Lower lobe of right lung (tissue), 2 donors: ENCODE measurements around the gene INPP5A. TPM values are rescaled to one million over a fixed set of nuclear protein-coding genes. Genes with fewer than 3 reads are reported as not detected.

Experiments used
- ATAC-seq, 2 donors: fragments of 200-7000 bp; cut with Tn5 transposase; one replicate each; pipeline ENCODE4 v1.9.1; 2020 to 2022; ENCODE audit warnings: mild to moderate bottlenecking in 2 of 2, moderate library complexity in 2 of 2
- DNase-seq: peaks from one replicate; pipeline ENCODE4 v3.0.0-alpha.2; 2020
- H3K27ac ChIP-seq: fragments of 200-600 bp; one replicate; pipeline ENCODE4 v1.8.0; 2022
- H3K27me3 ChIP-seq: fragments of 200-600 bp; one replicate; pipeline ENCODE4 v1.8.0; 2022; ENCODE audit warnings: low read depth
- H3K36me3 ChIP-seq: fragments of 200-600 bp; one replicate; pipeline ENCODE4 v1.8.0; 2022; ENCODE audit warnings: mild to moderate bottlenecking
- H3K4me1 ChIP-seq: fragments of 200-600 bp; one replicate; pipeline ENCODE4 v1.8.0; 2022
- H3K4me3 ChIP-seq: fragments of 200-600 bp; one replicate; pipeline ENCODE4 v1.8.0; 2022; ENCODE audit warnings: mild to moderate bottlenecking
- H3K9me3 ChIP-seq: fragments of 200-600 bp; one replicate; pipeline ENCODE4 v1.8.0; 2022
- intact Hi-C: fragments of 100-400 bp; cut with DNase I; formaldehyde crosslinking; loops from one replicate; pipeline ENCODE4 v1.11.0; 2022
- total RNA-seq: library from RNA; stranded (reverse); fragmentation: NEBNext Ultra II Directional; extraction: Animal tissue kit (Norgen Biotek cat#: 25700); gene quantifications from one replicate; pipeline ENCODE4 v1.2.1, GENCODE V29; 2021
- TF ChIP-seq, protein P1 (sequence below): fragments of 200-600 bp; IDR thresholded peaks from one replicate; pipeline ENCODE4 v1.8.0; 2022; ENCODE audit warnings: antibody characterized with exemption, mild to moderate bottlenecking
- donor health status: DM: no; HTN: yes; CAD: no; lungs with severe emphysema.

The INPP5A gene
- total RNA-seq, 1 donor from 2014 or later = 34.1 TPM

DNA sequence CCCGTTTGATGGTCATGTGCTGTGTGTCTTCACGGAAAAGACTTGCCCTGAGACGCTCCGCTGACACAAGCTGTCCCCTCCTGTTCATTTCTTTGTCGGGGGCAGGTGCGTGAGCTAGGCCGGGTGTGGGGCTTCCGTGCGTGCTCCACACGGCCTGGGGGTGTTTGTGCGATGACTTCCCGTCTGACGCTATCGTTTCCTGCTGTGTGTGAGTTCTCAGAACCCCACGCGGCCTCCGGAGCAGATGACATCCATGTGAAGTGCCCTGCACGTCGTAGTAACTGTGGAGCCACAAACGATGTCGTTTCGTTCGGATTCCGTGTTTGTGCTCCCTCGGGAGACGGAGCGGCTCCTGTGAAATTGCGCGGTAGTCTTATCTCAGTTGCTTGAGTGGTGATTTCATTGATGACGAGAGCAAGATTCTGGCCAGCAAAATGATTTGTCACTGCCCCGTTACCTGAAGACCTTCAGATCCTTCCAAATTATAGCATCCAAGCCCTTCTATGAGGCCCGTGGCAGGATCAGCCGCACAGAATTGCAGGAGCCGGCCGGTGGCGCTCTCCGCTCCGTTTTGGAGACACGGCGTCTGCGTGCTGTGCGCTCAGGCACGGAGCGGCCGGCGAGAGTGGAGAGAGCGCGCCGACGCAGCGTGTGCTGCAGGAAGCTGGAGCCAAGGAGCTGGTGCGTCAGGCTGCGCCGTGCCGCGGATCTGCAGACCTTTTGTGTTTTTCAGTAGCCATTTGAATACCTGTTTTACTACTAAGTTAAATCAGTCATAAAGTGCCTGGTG is 153.4 kb downstream of the INPP5A start:
- Histone ChIP-seq H3K36me3 (peaks cover 11% of the 10 kb centered on the region), H3K9me3 (peaks cover 5% of the 10 kb centered on the region), H3K27ac (no peak overlapping the region), H3K27me3 (no peaks in the 10 kb centered on the region), H3K4me3 (no peak overlapping the region), H3K4me1 (peaks cover 1% of the 10 kb centered on the region)
- intact Hi-C loops = no loop called here
- TF ChIP-seq, protein P1, sequence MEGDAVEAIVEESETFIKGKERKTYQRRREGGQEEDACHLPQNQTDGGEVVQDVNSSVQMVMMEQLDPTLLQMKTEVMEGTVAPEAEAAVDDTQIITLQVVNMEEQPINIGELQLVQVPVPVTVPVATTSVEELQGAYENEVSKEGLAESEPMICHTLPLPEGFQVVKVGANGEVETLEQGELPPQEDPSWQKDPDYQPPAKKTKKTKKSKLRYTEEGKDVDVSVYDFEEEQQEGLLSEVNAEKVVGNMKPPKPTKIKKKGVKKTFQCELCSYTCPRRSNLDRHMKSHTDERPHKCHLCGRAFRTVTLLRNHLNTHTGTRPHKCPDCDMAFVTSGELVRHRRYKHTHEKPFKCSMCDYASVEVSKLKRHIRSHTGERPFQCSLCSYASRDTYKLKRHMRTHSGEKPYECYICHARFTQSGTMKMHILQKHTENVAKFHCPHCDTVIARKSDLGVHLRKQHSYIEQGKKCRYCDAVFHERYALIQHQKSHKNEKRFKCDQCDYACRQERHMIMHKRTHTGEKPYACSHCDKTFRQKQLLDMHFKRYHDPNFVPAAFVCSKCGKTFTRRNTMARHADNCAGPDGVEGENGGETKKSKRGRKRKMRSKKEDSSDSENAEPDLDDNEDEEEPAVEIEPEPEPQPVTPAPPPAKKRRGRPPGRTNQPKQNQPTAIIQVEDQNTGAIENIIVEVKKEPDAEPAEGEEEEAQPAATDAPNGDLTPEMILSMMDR = no peak
- ATAC-seq (no peak), DNase-seq (peak; percentile 18)

DNA sequence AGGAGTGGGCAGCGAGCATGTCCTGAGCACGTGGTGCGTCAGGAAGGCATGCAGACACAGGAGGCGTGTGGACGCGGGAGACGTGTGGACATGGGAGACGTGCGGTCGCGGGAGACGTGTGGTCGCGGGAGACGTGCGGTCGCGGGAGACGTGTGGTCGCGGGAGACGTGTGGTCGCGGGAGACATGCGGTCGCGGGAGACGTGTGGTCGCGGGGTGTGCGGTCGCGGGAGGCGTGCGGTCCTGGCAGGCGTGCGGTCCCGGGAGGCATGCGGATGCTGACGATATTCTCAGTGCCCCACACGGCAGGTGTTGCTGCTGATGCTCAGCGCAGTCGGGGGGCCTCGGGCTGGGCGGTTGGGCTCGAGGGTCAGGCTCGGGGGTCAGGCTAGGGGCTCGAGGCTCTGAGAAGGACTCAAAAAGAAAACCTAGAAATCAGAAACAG is 154.1 kb downstream of the INPP5A start:
- Histone ChIP-seq H3K36me3 (peaks cover 11% of the 10 kb centered on the region), H3K27ac (no peak overlapping the region), H3K9me3 (peaks cover 5% of the 10 kb centered on the region), H3K4me1 (no peaks in the 10 kb centered on the region), H3K27me3 (no peaks in the 10 kb centered on the region), H3K4me3 (no peak overlapping the region)
- peak; percentile 24 for DNase-seq
- no peak for ATAC-seq
- intact Hi-C loops = no loop called here
- TF ChIP-seq, protein P1 = no peak

GRCh38 chr10:132692311-132692710 is 154.7 kb downstream of the INPP5A start:
- Histone ChIP-seq H3K27ac (no peak overlapping the region), H3K27me3 (no peaks in the 10 kb centered on the region), H3K9me3 (peaks cover 5% of the 10 kb centered on the region), H3K36me3 (peaks cover 15% of the 10 kb centered on the region), H3K4me1 (no peaks in the 10 kb centered on the region), H3K4me3 (no peak overlapping the region)
- no peak for DNase-seq
- TF ChIP-seq, protein P1 = no peak
- ATAC-seq = no peak
- intact Hi-C loops = no loop called here

DNA sequence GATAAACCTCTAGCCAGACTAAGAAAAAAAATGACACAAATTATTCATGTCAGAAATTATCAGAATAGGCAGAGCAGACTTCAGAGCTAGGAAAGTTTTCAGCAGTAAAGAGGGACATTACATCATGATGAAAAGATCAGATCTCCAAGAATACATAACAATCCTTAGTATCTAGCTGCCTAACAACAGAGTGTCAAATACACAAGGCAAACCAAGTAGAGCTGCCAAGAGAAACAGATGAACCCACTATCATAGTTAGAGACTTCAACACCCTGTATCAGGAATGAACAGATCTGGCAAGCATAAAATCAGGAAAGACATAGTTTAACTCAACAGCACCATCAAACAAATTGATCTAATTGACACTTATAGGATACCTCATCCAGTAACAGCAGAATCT is 156.1 kb downstream of the INPP5A start:
- ATAC-seq = no peak
- no peaks in the 10 kb centered on the region for H3K4me1 ChIP-seq
- intact Hi-C loops = no loop called here
- H3K4me3 ChIP-seq = no peak overlapping the region
- TF ChIP-seq, protein P1 = no peak
- no peak overlapping the region for H3K27ac ChIP-seq
- H3K9me3 ChIP-seq = peaks cover 5% of the 10 kb centered on the region
- no peak for DNase-seq
- H3K27me3 ChIP-seq = no peaks in the 10 kb centered on the region
- peaks cover 28% of the 10 kb centered on the region for H3K36me3 ChIP-seq

- intact Hi-C loops = no loop called here
- peaks cover 5% of the 10 kb centered on the region for H3K9me3 ChIP-seq
- no peaks in the 10 kb centered on the region for H3K27me3 ChIP-seq
- H3K4me1 ChIP-seq = no peaks in the 10 kb centered on the region
- no peak overlapping the region for H3K4me3 ChIP-seq
- TF ChIP-seq, protein P1 = no peak
- H3K36me3 ChIP-seq = peaks cover 27% of the 10 kb centered on the region
- DNase-seq (no peak), ATAC-seq (no peak)
- H3K27ac ChIP-seq = no peak overlapping the region
Measured at GRCh38 chr10:132696204-132696603, 158.6 kb downstream of the INPP5A start.
